Stimulated activated CD4-positive, alpha-beta T cell treated with anti-CD3 and anti-CD28 coated beads, Interleukin-1b, Interleukin-23, amount 100 ng/mL, for 4 hours (primary cell): ENCODE data around the gene PTPRU.

ENCODE experiments used
- DNase-seq, 2 donors: peaks; one replicate each; pipeline ENCODE4 v3.0.0-alpha.2; 2020; ENCODE audit warnings: low read depth in 2 of 2

PTPRU gene

GRCh38 chr1:29235955-29236711 lies at the start of gene PTPRU:
TSS of gene PTPRU (plus strand) at chr1:29236522. CDS start at chr1:29236645, 123 bp downstream.
- peak; percentile 77 to 86 for DNase-seq

GRCh38 chr1:29186707-29187106 lies 49.6 kb upstream of the PTPRU start:
- no peak for DNase-seq

- no peak for DNase-seq
Measured at GRCh38 chr1:29190718-29191117, 45.6 kb upstream of the PTPRU start.

GRCh38 chr1:29193879-29194455 lies 42.4 kb upstream of the PTPRU start:
- no peak for DNase-seq

GRCh38 chr1:29195881-29196291 lies 40.4 kb upstream of the PTPRU start:
- DNase-seq: no peak

- DNase-seq: no peak
Measured at GRCh38 chr1:29196863-29197589, 39.3 kb upstream of the PTPRU start.

- peak in 1 of 2 donors; percentile 6 for DNase-seq
Measured at GRCh38 chr1:29197590-29197924, 38.8 kb upstream of the PTPRU start.

- DNase-seq: no peak
Measured at GRCh38 chr1:29197993-29198392, 38.3 kb upstream of the PTPRU start.

- DNase-seq: no peak
Measured at GRCh38 chr1:29200906-29201594, 35.3 kb upstream of the PTPRU start.

- no peak for DNase-seq
Measured at GRCh38 chr1:29201595-29202051, 34.7 kb upstream of the PTPRU start.

- no peak for DNase-seq
Measured at GRCh38 chr1:29202053-29202452, 34.3 kb upstream of the PTPRU start.

- DNase-seq: peak; percentile 90 to 92
Measured at GRCh38 chr1:29202584-29203340, 33.6 kb upstream of the PTPRU start.

GRCh38 chr1:29208442-29208841 lies 27.9 kb upstream of the PTPRU start:
- DNase-seq: no peak

GRCh38 chr1:29209173-29209572 lies 27.1 kb upstream of the PTPRU start:
- no peak for DNase-seq

- DNase-seq: no peak
Measured at GRCh38 chr1:29210278-29211085, 25.8 kb upstream of the PTPRU start.

- DNase-seq: no peak
Measured at GRCh38 chr1:29211086-29212030, 25.0 kb upstream of the PTPRU start.

GRCh38 chr1:29213055-29213454 lies 23.3 kb upstream of the PTPRU start:
- no peak for DNase-seq

- DNase-seq: no peak
Measured at GRCh38 chr1:29217633-29218032, 18.7 kb upstream of the PTPRU start.

GRCh38 chr1:29218223-29218622 lies 18.1 kb upstream of the PTPRU start:
- no peak for DNase-seq

- no peak for DNase-seq
Measured at GRCh38 chr1:29221296-29221695, 15.0 kb upstream of the PTPRU start.
